ENCODE measurements around the gene PLXNA2. TPM values are rescaled to one million over a fixed set of nuclear protein-coding genes. Genes with fewer than 3 reads are reported as not detected.

PLXNA2 gene
- total RNA-seq, 2 experiments from 2014 or later = 1.1 to 1.2 TPM

- H3K9me3 Mint-ChIP-seq = no peaks in the 10 kb centered on the region
- peaks cover 47% of the 10 kb centered on the region for H3K27me3 Mint-ChIP-seq
- POLR2A ChIA-PET = no interaction called here
- H3K27ac Mint-ChIP-seq = no peak overlapping the region
- DNase-seq = no peak
- no peak overlapping the region for H3K4me3 Mint-ChIP-seq
- H3K4me1 Mint-ChIP-seq = no peaks in the 10 kb centered on the region
- CTCF ChIA-PET = interaction anchor here (1.8 to 2.3 kb wide), 2 partner anchors 11 to 83 kb away, joined by 4 to 5 read pairs; partner anchors contain the start of gene PLXNA2
- no peaks in the 10 kb centered on the region for H3K36me3 Mint-ChIP-seq (ENCODE audit: low read depth)
Measured at GRCh38 chr1:208161656-208162375, 82.4 kb downstream of the PLXNA2 start.

GRCh38 chr1:208161005-208161404 lies 83.2 kb downstream of the PLXNA2 start:
- POLR2A ChIA-PET = no interaction called here
- Mint-ChIP-seq H3K4me3 (no peak overlapping the region), H3K27ac (no peak overlapping the region), H3K27me3 (peaks cover 42% of the 10 kb centered on the region), H3K9me3 (no peaks in the 10 kb centered on the region), H3K4me1 (no peaks in the 10 kb centered on the region), H3K36me3 (ENCODE audit: low read depth) (no peaks in the 10 kb centered on the region)
- no peak for DNase-seq
- CTCF ChIA-PET = interaction anchor here (2.3 kb wide), 1 partner anchor 83 kb away, joined by 4 read pairs; the partner anchor contains the start of gene PLXNA2

DNA sequence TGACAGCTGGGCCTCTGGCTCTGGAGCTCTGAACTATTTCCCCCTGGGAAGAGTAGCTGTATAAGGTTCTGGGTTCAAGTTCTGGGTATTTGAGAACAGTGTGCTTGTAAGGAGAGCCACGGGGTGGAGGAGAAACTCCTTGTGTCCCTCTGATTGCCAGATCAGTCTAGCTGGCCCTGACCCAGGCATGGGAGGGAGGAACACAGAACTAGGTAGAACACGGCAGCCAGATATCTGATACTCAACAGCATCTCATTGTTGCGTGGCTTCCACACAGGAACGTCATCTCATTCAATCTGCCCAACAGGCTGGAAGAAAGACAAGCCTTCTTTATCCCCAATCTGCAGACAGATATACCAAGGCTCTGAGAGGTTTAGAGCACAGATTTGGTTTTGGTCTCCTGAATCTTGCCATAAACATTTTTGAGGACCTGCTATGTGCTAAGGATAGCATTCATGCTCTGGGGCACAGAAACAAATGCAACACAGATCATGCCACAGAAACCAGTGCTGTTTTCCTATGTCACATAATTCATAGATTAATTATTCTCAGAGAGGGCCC lies 83.8 kb downstream of the PLXNA2 start:
- H3K9me3 Mint-ChIP-seq = no peaks in the 10 kb centered on the region
- H3K27me3 Mint-ChIP-seq = peaks cover 37% of the 10 kb centered on the region

DNA sequence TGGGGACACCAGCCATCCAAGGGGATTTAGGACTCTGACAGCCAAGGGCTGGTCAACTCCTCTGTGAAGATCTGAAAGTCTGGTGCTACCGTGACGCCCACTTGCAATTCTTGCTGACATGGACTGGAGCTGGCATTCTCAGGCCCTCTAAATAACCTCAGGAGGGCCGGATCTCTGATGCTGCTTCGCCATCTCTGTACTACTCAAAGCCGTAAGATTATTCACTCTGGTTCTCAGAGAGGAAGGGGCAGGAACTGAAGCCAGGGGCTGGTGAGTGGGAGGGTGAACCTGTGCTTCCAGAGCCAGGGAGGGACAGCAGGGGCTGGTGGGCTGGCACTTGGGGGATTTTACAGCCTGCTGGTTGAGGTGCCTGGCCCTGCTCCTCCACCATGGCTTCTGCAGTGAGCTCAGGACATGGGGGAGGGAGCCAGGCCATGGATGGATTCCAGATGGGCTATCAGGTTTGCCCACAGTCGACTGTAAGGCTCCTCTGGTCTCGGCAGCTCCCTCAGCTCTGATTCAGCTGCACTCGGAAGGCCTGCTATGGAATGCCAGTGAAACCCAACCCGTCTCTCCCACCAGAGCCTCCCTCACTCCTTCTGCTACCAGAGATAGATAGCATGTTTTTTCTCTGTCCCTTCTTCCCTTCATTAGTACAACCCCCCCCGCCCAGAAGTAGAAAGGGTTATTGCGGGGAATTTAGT lies 84.5 kb downstream of the PLXNA2 start:
- H3K27me3 Mint-ChIP-seq = peaks cover 31% of the 10 kb centered on the region
- CTCF ChIA-PET = no interaction called here
- no peak for DNase-seq
- H3K27ac Mint-ChIP-seq = no peak overlapping the region
- POLR2A ChIA-PET = no interaction called here
- no peak overlapping the region for H3K4me3 Mint-ChIP-seq
- H3K4me1 Mint-ChIP-seq = no peaks in the 10 kb centered on the region
- H3K36me3 Mint-ChIP-seq (ENCODE audit: low read depth) = no peaks in the 10 kb centered on the region
- H3K9me3 Mint-ChIP-seq = no peaks in the 10 kb centered on the region

More for the DNA sequence above, 83.8 kb downstream of the PLXNA2 start:
- Mint-ChIP-seq H3K27ac (no peak overlapping the region), H3K4me3 (no peak overlapping the region), H3K4me1 (no peaks in the 10 kb centered on the region), H3K36me3 (ENCODE audit: low read depth) (no peaks in the 10 kb centered on the region)
- POLR2A ChIA-PET = no interaction called here
- no peak for DNase-seq
- CTCF ChIA-PET = interaction anchor here (2.3 kb wide), 1 partner anchor 84 kb away, joined by 4 read pairs; the partner anchor contains the start of gene PLXNA2

- DNase-seq = no peak
- no peak overlapping the region for H3K4me3 Mint-ChIP-seq
- no peaks in the 10 kb centered on the region for H3K36me3 Mint-ChIP-seq (ENCODE audit: low read depth)
- no peaks in the 10 kb centered on the region for H3K4me1 Mint-ChIP-seq
- H3K27me3 Mint-ChIP-seq = peaks cover 25% of the 10 kb centered on the region
- no peak overlapping the region for H3K27ac Mint-ChIP-seq
- ChIA-PET POLR2A (no interaction called here), CTCF (no interaction called here)
- H3K9me3 Mint-ChIP-seq = no peaks in the 10 kb centered on the region
Measured at GRCh38 chr1:208158640-208159554, 85.3 kb downstream of the PLXNA2 start.

- Mint-ChIP-seq H3K9me3 (no peaks in the 10 kb centered on the region), H3K27ac (no peak overlapping the region), H3K36me3 (ENCODE audit: low read depth) (no peaks in the 10 kb centered on the region), H3K4me3 (no peak overlapping the region), H3K27me3 (peaks cover 19% of the 10 kb centered on the region), H3K4me1 (no peaks in the 10 kb centered on the region)
- ChIA-PET CTCF (no interaction called here), POLR2A (no interaction called here)
- no peak for DNase-seq
Measured at GRCh38 chr1:208157769-208158168, 86.4 kb downstream of the PLXNA2 start.

- no peak for DNase-seq
- CTCF ChIA-PET = no interaction called here
- H3K27me3 Mint-ChIP-seq = peaks cover 10% of the 10 kb centered on the region
- no peak overlapping the region for H3K27ac Mint-ChIP-seq
- H3K4me3 Mint-ChIP-seq = no peak overlapping the region
- POLR2A ChIA-PET = no interaction called here
- no peaks in the 10 kb centered on the region for H3K36me3 Mint-ChIP-seq (ENCODE audit: low read depth)
- no peaks in the 10 kb centered on the region for H3K4me1 Mint-ChIP-seq
- H3K9me3 Mint-ChIP-seq = no peaks in the 10 kb centered on the region
Measured at GRCh38 chr1:208156741-208157140, 87.4 kb downstream of the PLXNA2 start.

DNA sequence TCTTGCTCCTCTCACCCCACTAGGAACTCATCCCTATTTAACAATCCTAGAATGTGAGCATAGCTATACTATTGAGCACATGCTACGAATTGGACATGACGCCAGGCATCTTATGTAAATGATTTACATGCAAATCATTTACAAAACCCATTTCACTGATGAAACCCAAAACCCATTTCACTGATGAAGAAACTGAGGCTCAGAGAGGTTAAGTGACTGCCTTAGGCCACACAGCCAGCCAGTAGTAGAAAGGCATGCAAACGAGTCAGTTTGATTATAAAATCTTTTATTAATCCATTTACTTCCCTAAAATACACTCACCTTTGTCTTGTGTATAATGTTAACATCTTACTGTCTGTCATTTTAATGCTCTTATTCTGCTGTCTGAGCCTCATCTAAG lies 87.9 kb downstream of the PLXNA2 start:
- ChIA-PET CTCF (interaction anchor here (1.0 kb wide), 1 partner anchor 9 kb away, joined by 3 read pairs; no protein-coding TSS in a partner anchor), POLR2A (no interaction called here)
- Mint-ChIP-seq H3K4me3 (no peak overlapping the region), H3K4me1 (no peaks in the 10 kb centered on the region), H3K36me3 (ENCODE audit: low read depth) (no peaks in the 10 kb centered on the region), H3K9me3 (no peaks in the 10 kb centered on the region), H3K27me3 (peaks cover 8% of the 10 kb centered on the region), H3K27ac (no peak overlapping the region)
- no peak for DNase-seq

GRCh38 chr1:208154679-208155642 lies 89.2 kb downstream of the PLXNA2 start:
- Mint-ChIP-seq H3K27me3 (peaks cover 8% of the 10 kb centered on the region), H3K4me1 (no peaks in the 10 kb centered on the region), H3K9me3 (no peaks in the 10 kb centered on the region), H3K4me3 (no peak overlapping the region), H3K27ac (no peak overlapping the region), H3K36me3 (ENCODE audit: low read depth) (no peaks in the 10 kb centered on the region)
- CTCF ChIA-PET = interaction anchor here (1.0 kb wide), 1 partner anchor 8 kb away, joined by 3 read pairs; no protein-coding TSS in a partner anchor
- no peak for DNase-seq
- POLR2A ChIA-PET = no interaction called here

DNA sequence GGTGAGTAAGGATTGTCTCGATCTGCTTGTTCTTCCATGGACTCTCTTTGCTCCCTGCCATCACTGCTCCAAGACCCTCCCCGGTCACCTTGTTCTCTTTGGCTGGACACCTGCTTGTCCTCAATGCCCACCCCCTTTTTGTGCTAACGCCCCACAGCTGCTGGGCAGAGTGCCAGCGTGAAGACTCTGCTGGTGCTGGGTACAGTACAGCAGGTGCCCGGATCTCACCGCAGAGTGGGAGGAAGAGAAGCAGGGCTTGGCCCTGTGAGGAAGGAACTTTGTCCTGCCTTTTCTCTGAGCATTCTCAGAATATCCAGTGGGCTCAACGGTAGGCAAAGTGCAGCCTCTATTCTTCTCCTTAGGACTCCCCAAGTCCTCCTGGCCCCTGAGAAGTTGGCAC lies 90.1 kb downstream of the PLXNA2 start:
- peaks cover 8% of the 10 kb centered on the region for H3K27me3 Mint-ChIP-seq
- H3K9me3 Mint-ChIP-seq = no peaks in the 10 kb centered on the region
- DNase-seq = no peak
- H3K27ac Mint-ChIP-seq = no peak overlapping the region
- no peaks in the 10 kb centered on the region for H3K4me1 Mint-ChIP-seq
- H3K36me3 Mint-ChIP-seq (ENCODE audit: low read depth) = no peaks in the 10 kb centered on the region
- ChIA-PET POLR2A (no interaction called here), CTCF (no interaction called here)
- no peak overlapping the region for H3K4me3 Mint-ChIP-seq

GRCh38 chr1:208153386-208153785 lies 90.8 kb downstream of the PLXNA2 start:
- Mint-ChIP-seq H3K9me3 (no peaks in the 10 kb centered on the region), H3K4me1 (no peaks in the 10 kb centered on the region), H3K4me3 (no peak overlapping the region), H3K27me3 (peaks cover 8% of the 10 kb centered on the region), H3K27ac (no peak overlapping the region), H3K36me3 (ENCODE audit: low read depth) (no peaks in the 10 kb centered on the region)
- POLR2A ChIA-PET = no interaction called here
- CTCF ChIA-PET = interaction anchor here (0.6 kb wide), 1 partner anchor 27 kb away, joined by 4 read pairs; no protein-coding TSS in a partner anchor
- no peak for DNase-seq
